NCI-H1417 (cell line): ENCODE data around the gene PDE10A.

Experiments
- DNase-seq, 3 experiments: peaks; one replicate each; lab custom pipeline; 2025; lab: John Stamatoyannopoulos, UW

The PDE10A gene

GRCh38 chr6:165655191-165655590 is 7.8 kb downstream of the PDE10A start:
- DNase-seq: no peak

- DNase-seq: no peak
Measured at GRCh38 chr6:165654144-165654543, 8.9 kb downstream of the PDE10A start.

- no peak for DNase-seq
Measured at GRCh38 chr6:165653607-165654006, 9.4 kb downstream of the PDE10A start.

GRCh38 chr6:165653196-165653595 is 9.8 kb downstream of the PDE10A start:
- DNase-seq: no peak

- DNase-seq: no peak
Measured at GRCh38 chr6:165652766-165653165, 10.3 kb downstream of the PDE10A start.

- DNase-seq: no peak
Measured at GRCh38 chr6:165649166-165650137, 13.6 kb downstream of the PDE10A start.

- DNase-seq: no peak
Measured at GRCh38 chr6:165647041-165647440, 16.0 kb downstream of the PDE10A start.

GRCh38 chr6:165645919-165646318 is 17.1 kb downstream of the PDE10A start:
- DNase-seq: no peak

- DNase-seq: no peak
Measured at GRCh38 chr6:165644586-165645266, 18.3 kb downstream of the PDE10A start.

- no peak for DNase-seq
Measured at GRCh38 chr6:165643015-165643414, 20.0 kb downstream of the PDE10A start.

- no peak for DNase-seq
Measured at GRCh38 chr6:165641672-165642156, 21.3 kb downstream of the PDE10A start.

GRCh38 chr6:165640806-165641205 is 22.2 kb downstream of the PDE10A start:
- DNase-seq: no peak

GRCh38 chr6:165638530-165638929 is 24.5 kb downstream of the PDE10A start:
- no peak for DNase-seq

- DNase-seq: no peak
Measured at GRCh38 chr6:165637586-165637985, 25.5 kb downstream of the PDE10A start.

GRCh38 chr6:165636402-165637048 is 26.5 kb downstream of the PDE10A start:
- no peak for DNase-seq

GRCh38 chr6:165635965-165636364 is 27.1 kb downstream of the PDE10A start:
- no peak for DNase-seq

GRCh38 chr6:165634101-165634880 is 28.8 kb downstream of the PDE10A start:
- no peak for DNase-seq

- no peak for DNase-seq
Measured at GRCh38 chr6:165632194-165632593, 30.8 kb downstream of the PDE10A start.

GRCh38 chr6:165630544-165630953 is 32.5 kb downstream of the PDE10A start:
- no peak for DNase-seq

- no peak for DNase-seq
Measured at GRCh38 chr6:165628955-165629354, 34.1 kb downstream of the PDE10A start.

- DNase-seq: no peak
Measured at GRCh38 chr6:165627366-165627765, 35.7 kb downstream of the PDE10A start.

GRCh38 chr6:165626711-165627110 is 36.3 kb downstream of the PDE10A start:
- no peak for DNase-seq
